ENCODE results near the gene AFMID.

DNA sequence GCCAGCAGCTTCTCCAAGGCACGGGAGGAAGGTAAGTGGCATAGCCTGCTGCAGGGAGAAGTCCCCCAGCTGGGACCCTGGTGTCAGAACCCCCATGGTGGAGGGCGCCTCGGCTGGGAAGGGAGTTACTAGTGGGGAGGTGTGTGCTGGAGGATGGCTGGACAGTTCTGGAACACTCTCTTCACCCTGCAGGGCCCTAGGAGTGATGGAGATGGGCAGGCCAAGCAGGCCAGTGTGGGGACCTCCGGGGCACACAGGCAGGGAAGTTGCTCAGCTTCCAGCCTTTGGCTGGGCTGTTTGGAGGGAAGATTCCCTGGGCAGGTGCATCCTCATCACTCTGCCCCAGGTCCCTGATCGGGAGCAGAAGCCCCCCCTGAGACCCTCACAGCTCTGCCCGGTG, 40.3 kb upstream of the AFMID start:
- TF ChIP-seq, protein P1, sequence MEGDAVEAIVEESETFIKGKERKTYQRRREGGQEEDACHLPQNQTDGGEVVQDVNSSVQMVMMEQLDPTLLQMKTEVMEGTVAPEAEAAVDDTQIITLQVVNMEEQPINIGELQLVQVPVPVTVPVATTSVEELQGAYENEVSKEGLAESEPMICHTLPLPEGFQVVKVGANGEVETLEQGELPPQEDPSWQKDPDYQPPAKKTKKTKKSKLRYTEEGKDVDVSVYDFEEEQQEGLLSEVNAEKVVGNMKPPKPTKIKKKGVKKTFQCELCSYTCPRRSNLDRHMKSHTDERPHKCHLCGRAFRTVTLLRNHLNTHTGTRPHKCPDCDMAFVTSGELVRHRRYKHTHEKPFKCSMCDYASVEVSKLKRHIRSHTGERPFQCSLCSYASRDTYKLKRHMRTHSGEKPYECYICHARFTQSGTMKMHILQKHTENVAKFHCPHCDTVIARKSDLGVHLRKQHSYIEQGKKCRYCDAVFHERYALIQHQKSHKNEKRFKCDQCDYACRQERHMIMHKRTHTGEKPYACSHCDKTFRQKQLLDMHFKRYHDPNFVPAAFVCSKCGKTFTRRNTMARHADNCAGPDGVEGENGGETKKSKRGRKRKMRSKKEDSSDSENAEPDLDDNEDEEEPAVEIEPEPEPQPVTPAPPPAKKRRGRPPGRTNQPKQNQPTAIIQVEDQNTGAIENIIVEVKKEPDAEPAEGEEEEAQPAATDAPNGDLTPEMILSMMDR (IDR thresholded peaks at IDR 0.05) = no peak
- no peak for TF ChIP-seq ZFX (IDR thresholded peaks at IDR 0.05; ENCODE audit: borderline replicate concordance)

Measured in 22Rv1 (cell line).